SHP77 (cell line): ENCODE results near the gene SHISAL1.

Experiments used
- DNase-seq, 2 experiments: peaks; one replicate each; lab custom pipeline; 2025; lab: John Stamatoyannopoulos, UW

SHISAL1 gene

GRCh38 chr22:44342347-44342956, 29.7 kb upstream of the SHISAL1 start:
- DNase-seq: no peak

- DNase-seq: no peak
Observed at GRCh38 chr22:44341431-44342346, 28.9 kb upstream of the SHISAL1 start.

- DNase-seq: peak in 1 of 2 experiments; percentile 51
Observed at GRCh38 chr22:44340271-44341239, 27.8 kb upstream of the SHISAL1 start.

- peak; percentile 30 to 72 for DNase-seq
Observed at GRCh38 chr22:44338906-44339305, 26.2 kb upstream of the SHISAL1 start.

- peak in 1 of 2 experiments; percentile 35 for DNase-seq
Observed at GRCh38 chr22:44338177-44338810, 25.5 kb upstream of the SHISAL1 start.

- DNase-seq: peak; percentile 77 to 79
Observed at GRCh38 chr22:44337678-44338004, 24.9 kb upstream of the SHISAL1 start.

GRCh38 chr22:44336962-44337677, 24.4 kb upstream of the SHISAL1 start:
- DNase-seq: peak; percentile 74 to 77

- DNase-seq: no peak
Observed at GRCh38 chr22:44335903-44336803, 23.4 kb upstream of the SHISAL1 start.

GRCh38 chr22:44335066-44335839, 22.5 kb upstream of the SHISAL1 start:
- DNase-seq: no peak

- no peak for DNase-seq
Observed at GRCh38 chr22:44333847-44334635, 21.3 kb upstream of the SHISAL1 start.

- DNase-seq: no peak
Observed at GRCh38 chr22:44332946-44333345, 20.2 kb upstream of the SHISAL1 start.

GRCh38 chr22:44331881-44332714, 19.3 kb upstream of the SHISAL1 start:
- DNase-seq: peak; percentile 23 to 55

- DNase-seq: no peak
Observed at GRCh38 chr22:44330744-44331660, 18.3 kb upstream of the SHISAL1 start.

- DNase-seq: no peak
Observed at GRCh38 chr22:44330188-44330743, 17.5 kb upstream of the SHISAL1 start.

- peak in 1 of 2 experiments; percentile 30 for DNase-seq
Observed at GRCh38 chr22:44329179-44329796, 16.5 kb upstream of the SHISAL1 start.

GRCh38 chr22:44328762-44329161, 16.0 kb upstream of the SHISAL1 start:
- DNase-seq: no peak
